Measurements from ENCODE around the gene ZNF384. TPM values are rescaled to one million over a fixed set of nuclear protein-coding genes. Genes with fewer than 3 reads are reported as not detected.
A peak's percentile ranks its signal among the peaks of the same experiment; 100 is the strongest.

Gene ZNF384
- total and polyA plus RNA-seq, 10 of the 15 experiments (the other 5 are each of a cell fraction or from before 2014, with no cell fraction given), result 0.46 to 81.5 (median 30.5) TPM

DNA sequence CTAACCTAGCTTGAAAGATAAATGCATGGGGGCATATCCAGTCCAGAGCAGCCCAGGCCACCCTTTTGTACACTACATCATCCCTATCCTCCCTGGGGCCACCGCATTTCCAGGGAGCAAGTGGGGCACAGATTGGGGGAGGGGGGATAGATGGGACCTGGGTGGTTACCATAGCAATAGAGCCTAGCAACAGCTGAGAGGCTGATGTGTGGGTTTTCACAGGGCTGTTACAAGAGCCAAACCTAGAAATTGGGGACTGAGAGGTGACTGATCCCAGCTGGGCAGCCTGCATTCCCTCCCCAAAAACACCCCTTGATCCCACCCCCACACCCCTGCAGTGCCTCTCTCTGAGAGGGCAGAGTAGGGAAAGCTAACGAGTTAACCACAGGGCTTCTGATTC, 3.7 kb upstream of the ZNF384 start:
- intact Hi-C loops (cut with micrococcal nuclease; ENCODE audit: unreplicated experiment) (no loop called here), in situ Hi-C loops (cut with MboI) (no loop called here)
- TF ChIP-seq CBX3 (IDR thresholded peaks at IDR 0.05; ENCODE audit: borderline replicate concordance, low read depth) (no peak), NFYA (IDR thresholded peaks at IDR 0.05; ENCODE audit: borderline replicate concordance, low read depth, low read length) (no peak), BMI1 (IDR thresholded peaks at IDR 0.05; ENCODE audit: borderline replicate concordance) (0 out of 2 replicates have a peak, but pooled peaks have one; percentile 15)
- TF ChIP-seq, protein P1, sequence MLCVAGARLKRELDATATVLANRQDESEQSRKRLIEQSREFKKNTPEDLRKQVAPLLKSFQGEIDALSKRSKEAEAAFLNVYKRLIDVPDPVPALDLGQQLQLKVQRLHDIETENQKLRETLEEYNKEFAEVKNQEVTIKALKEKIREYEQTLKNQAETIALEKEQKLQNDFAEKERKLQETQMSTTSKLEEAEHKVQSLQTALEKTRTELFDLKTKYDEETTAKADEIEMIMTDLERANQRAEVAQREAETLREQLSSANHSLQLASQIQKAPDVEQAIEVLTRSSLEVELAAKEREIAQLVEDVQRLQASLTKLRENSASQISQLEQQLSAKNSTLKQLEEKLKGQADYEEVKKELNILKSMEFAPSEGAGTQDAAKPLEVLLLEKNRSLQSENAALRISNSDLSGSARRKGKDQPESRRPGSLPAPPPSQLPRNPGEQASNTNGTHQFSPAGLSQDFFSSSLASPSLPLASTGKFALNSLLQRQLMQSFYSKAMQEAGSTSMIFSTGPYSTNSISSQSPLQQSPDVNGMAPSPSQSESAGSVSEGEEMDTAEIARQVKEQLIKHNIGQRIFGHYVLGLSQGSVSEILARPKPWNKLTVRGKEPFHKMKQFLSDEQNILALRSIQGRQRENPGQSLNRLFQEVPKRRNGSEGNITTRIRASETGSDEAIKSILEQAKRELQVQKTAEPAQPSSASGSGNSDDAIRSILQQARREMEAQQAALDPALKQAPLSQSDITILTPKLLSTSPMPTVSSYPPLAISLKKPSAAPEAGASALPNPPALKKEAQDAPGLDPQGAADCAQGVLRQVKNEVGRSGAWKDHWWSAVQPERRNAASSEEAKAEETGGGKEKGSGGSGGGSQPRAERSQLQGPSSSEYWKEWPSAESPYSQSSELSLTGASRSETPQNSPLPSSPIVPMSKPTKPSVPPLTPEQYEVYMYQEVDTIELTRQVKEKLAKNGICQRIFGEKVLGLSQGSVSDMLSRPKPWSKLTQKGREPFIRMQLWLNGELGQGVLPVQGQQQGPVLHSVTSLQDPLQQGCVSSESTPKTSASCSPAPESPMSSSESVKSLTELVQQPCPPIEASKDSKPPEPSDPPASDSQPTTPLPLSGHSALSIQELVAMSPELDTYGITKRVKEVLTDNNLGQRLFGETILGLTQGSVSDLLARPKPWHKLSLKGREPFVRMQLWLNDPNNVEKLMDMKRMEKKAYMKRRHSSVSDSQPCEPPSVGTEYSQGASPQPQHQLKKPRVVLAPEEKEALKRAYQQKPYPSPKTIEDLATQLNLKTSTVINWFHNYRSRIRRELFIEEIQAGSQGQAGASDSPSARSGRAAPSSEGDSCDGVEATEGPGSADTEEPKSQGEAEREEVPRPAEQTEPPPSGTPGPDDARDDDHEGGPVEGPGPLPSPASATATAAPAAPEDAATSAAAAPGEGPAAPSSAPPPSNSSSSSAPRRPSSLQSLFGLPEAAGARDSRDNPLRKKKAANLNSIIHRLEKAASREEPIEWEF (IDR thresholded peaks at IDR 0.05; ENCODE audit: insufficient replicate concordance, low read depth, low read length), result no peak
- TF ChIP-seq, protein P2, sequence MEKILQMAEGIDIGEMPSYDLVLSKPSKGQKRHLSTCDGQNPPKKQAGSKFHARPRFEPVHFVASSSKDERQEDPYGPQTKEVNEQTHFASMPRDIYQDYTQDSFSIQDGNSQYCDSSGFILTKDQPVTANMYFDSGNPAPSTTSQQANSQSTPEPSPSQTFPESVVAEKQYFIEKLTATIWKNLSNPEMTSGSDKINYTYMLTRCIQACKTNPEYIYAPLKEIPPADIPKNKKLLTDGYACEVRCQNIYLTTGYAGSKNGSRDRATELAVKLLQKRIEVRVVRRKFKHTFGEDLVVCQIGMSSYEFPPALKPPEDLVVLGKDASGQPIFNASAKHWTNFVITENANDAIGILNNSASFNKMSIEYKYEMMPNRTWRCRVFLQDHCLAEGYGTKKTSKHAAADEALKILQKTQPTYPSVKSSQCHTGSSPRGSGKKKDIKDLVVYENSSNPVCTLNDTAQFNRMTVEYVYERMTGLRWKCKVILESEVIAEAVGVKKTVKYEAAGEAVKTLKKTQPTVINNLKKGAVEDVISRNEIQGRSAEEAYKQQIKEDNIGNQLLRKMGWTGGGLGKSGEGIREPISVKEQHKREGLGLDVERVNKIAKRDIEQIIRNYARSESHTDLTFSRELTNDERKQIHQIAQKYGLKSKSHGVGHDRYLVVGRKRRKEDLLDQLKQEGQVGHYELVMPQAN (conservative IDR thresholded peaks at IDR 0.05), result no peak
- H3K4me1 ChIP-seq (ENCODE audit: control insufficient read depth, insufficient read depth, low read length), result peaks cover 14% of the 10 kb centered on the region
- peaks cover 21% of the 10 kb centered on the region for H3K79me2 ChIP-seq (ENCODE audit: control insufficient read depth, insufficient read depth, low read length)
- WGBS (ENCODE audit: insufficient coverage, insufficient replicate concordance, low lambda C conversion rate, missing lambda C conversion rate), result 50% methylated on average over 2 of the region's 2 CpGs
- H3K4me2 ChIP-seq (ENCODE audit: control insufficient read depth, insufficient read depth), result no peak overlapping the region
- H3K27ac ChIP-seq (ENCODE audit: control insufficient read depth, insufficient read depth), result no peak overlapping the region
- no peaks in the 10 kb centered on the region for H3K9me3 ChIP-seq (replicated peaks; ENCODE audit: control insufficient read depth, insufficient read depth, low read length)
- ATAC-seq (no peak), FAIRE-seq (no peak), DNase-seq (ENCODE audit: low read depth, low spot score) (no peak)
- no peaks in the 10 kb centered on the region for H4K20me1 ChIP-seq (ENCODE audit: control insufficient read depth, insufficient read depth)
- H3K4me3 ChIP-seq, result no peak overlapping the region
- ChIA-PET RAD21 (ENCODE audit: unreplicated experiment) (interaction anchor here (0.7 kb wide), 1 partner anchor 77 kb away, joined by 3 read pairs; no protein-coding TSS in a partner anchor), SMC1A (ENCODE audit: uncharacterized antibody, unreplicated experiment) (interaction anchor here (0.5 to 2.8 kb wide), 3 partner anchors 24 to 31 kb away, joined by 3 to 9 read pairs (median 5); partner anchors contain the start of gene COPS7A), CTCF (interaction anchor here (0.7 to 1.4 kb wide), 3 partner anchors 31 to 133 kb away, joined by 3 read pairs; partner anchors contain the start of gene COPS7A), POLR2A (interaction anchor here (0.6 kb wide), 1 partner anchor 90 kb away, joined by 3 read pairs; no protein-coding TSS in a partner anchor)
- H3K9ac ChIP-seq (ENCODE audit: control insufficient read depth, insufficient read depth, low read length), result no peak overlapping the region
- H2AFZ ChIP-seq (ENCODE audit: control insufficient read depth, low read depth, low read length), result no peak overlapping the region
- H3K27me3 ChIP-seq (replicated peaks in 1 of 2; ENCODE audit: control insufficient read depth in 2 of 2, insufficient read depth in 2 of 2, low read length in 1 of 2), result no peaks in the 10 kb centered on the region
- H3K36me3 ChIP-seq (ENCODE audit: control insufficient read depth in 2 of 2, insufficient read depth in 2 of 2, low read length in 1 of 2), result no peaks in the 10 kb centered on the region
- BruUV-seq (replicated peaks), result no TSS peak
